CD4-positive, CD25-positive, alpha-beta regulatory T cell (primary cell): ENCODE data around the gene FGGY. TPM values are rescaled to one million over a fixed set of nuclear protein-coding genes. Genes with fewer than 3 reads are reported as not detected.

Experiments used
- ATAC-seq, 2 donors: fragments of 150-1000 bp; cut with Tn5 transposase; one replicate each; pipeline ENCODE4 v1.10.0; 2021; ENCODE audit warnings: low read depth in 2 of 2, moderate number of reproducible peaks in 2 of 2, moderate library complexity in 1 of 2
- DNase-seq, 3 donors: peaks; one replicate each; pipeline versions ENCODE4 v3.0.0 to v3.0.0-alpha.2; 2012 to 2022; ENCODE audit warnings: mixed read lengths in 1 of 3
- H3K27ac ChIP-seq: one replicate; pipeline ENCODE4 v1.7.0; 2013; ENCODE audit warnings: mild to moderate bottlenecking, low read length; ENCODE audit not compliant: insufficient read depth, poor library complexity, severe bottlenecking
- H3K27me3 ChIP-seq: one replicate; pipeline ENCODE4 v1.7.0; 2013; ENCODE audit warnings: low read length; ENCODE audit not compliant: control insufficient read depth, insufficient read depth
- H3K36me3 ChIP-seq: one replicate; pipeline ENCODE4 v1.7.0; 2013; ENCODE audit warnings: mild to moderate bottlenecking, low read length, moderate library complexity; ENCODE audit not compliant: control insufficient read depth, insufficient read depth
- H3K4me1 ChIP-seq: 2 replicates; pipeline ENCODE4 v1.7.0; 2013; ENCODE audit warnings: mild to moderate bottlenecking, low read length; ENCODE audit not compliant: insufficient read depth, control insufficient read depth, poor library complexity, severe bottlenecking
- H3K4me3 ChIP-seq: one replicate; pipeline ENCODE4 v1.7.0; 2013; ENCODE audit warnings: low read depth, mild to moderate bottlenecking, low read length, moderate library complexity
- H3K9me3 ChIP-seq, 2 experiments: 1 replicate in 1 of 2; 2 replicates in 1 of 2; pipeline ENCODE4 v1.7.0; 2013; ENCODE audit warnings: low read length in 2 of 2, mild to moderate bottlenecking in 1 of 2, moderate library complexity in 1 of 2; ENCODE audit not compliant: control insufficient read depth in 2 of 2
- H3K27ac Mint-ChIP-seq, 3 donors: one replicate each; pipeline ENCODE4 v1.8.0; 2020 to 2022; ENCODE audit warnings: mild to moderate bottlenecking in 3 of 3, mixed read lengths in 3 of 3, moderate library complexity in 2 of 3
- H3K27me3 Mint-ChIP-seq: one replicate; pipeline ENCODE4 v1.8.0; 2022; ENCODE audit warnings: mild to moderate bottlenecking, mixed read lengths
- H3K36me3 Mint-ChIP-seq: one replicate; pipeline ENCODE4 v1.8.0; 2020; ENCODE audit warnings: mixed read lengths
- H3K4me1 Mint-ChIP-seq, 4 donors: one replicate each; pipeline ENCODE4 v1.8.0; 2020 to 2022; ENCODE audit warnings: mixed read lengths in 4 of 4, mild to moderate bottlenecking in 1 of 4
- H3K4me3 Mint-ChIP-seq, 4 donors: one replicate each; pipeline ENCODE4 v1.8.0; 2020 to 2022; ENCODE audit warnings: mild to moderate bottlenecking in 4 of 4, mixed read lengths in 4 of 4, moderate library complexity in 3 of 4
- H3K9me3 Mint-ChIP-seq, 7 donors: one replicate each; pipeline ENCODE4 v1.8.0; 2020 to 2022; ENCODE audit warnings: mixed read lengths in 7 of 7, mild to moderate bottlenecking in 3 of 7, moderate library complexity in 2 of 7
- polyA plus RNA-seq, 4 donors: library from polyadenylated mRNA; unstranded; fragments of 300-500 nt; fragmentation: Illumina TruSeq; gene quantifications; one replicate each; pipeline ENCODE4 v1.2.3, GENCODE V29; 2021
- total RNA-seq: library from RNA; stranded (reverse); gene quantifications from one replicate; pipeline ENCODE4 v1.2.3, GENCODE V29; 2022

FGGY gene
- total and polyA plus RNA-seq, 5 donors from 2014 or later, result 1.9 to 7.7 (median 4.5) TPM

GRCh38 chr1:59675936-59676335 lies 379.0 kb downstream of the FGGY start:
- H3K27me3 ChIP-seq, result no peaks in the 10 kb centered on the region
- H3K9me3 ChIP-seq, result no peaks in the 10 kb centered on the region
- H3K4me1 ChIP-seq, result no peaks in the 10 kb centered on the region
- H3K36me3 ChIP-seq, result no peaks in the 10 kb centered on the region
- H3K4me3 Mint-ChIP-seq, result no peak overlapping the region
- peaks cover 0 to 2% (median 0%) of the 10 kb centered on the region in 4 donors for H3K4me1 Mint-ChIP-seq
- H3K36me3 Mint-ChIP-seq, result no peaks in the 10 kb centered on the region
- no peak for DNase-seq
- no peak overlapping the region for H3K27ac Mint-ChIP-seq
- no peaks in the 10 kb centered on the region for H3K27me3 Mint-ChIP-seq
- no peak for ATAC-seq
- no peak overlapping the region for H3K4me3 ChIP-seq
- H3K27ac ChIP-seq, result no peak overlapping the region
- peaks cover 0 to 2% (median 0%) of the 10 kb centered on the region in 7 donors for H3K9me3 Mint-ChIP-seq

GRCh38 chr1:59678040-59678439 lies 381.1 kb downstream of the FGGY start:
- Histone ChIP-seq H3K27me3 (no peaks in the 10 kb centered on the region), H3K36me3 (no peaks in the 10 kb centered on the region), H3K27ac (no peak overlapping the region), H3K4me1 (no peaks in the 10 kb centered on the region), H3K4me3 (no peak overlapping the region), H3K9me3 (no peaks in the 10 kb centered on the region)
- Mint-ChIP-seq H3K4me3 (no peak overlapping the region), H3K9me3 (peaks cover 0 to 2% (median 0%) of the 10 kb centered on the region in 7 donors), H3K4me1 (no peaks in the 10 kb centered on the region), H3K27ac (no peak overlapping the region), H3K36me3 (no peaks in the 10 kb centered on the region), H3K27me3 (no peaks in the 10 kb centered on the region)
- DNase-seq (no peak), ATAC-seq (no peak)

- no peaks in the 10 kb centered on the region for H3K4me1 Mint-ChIP-seq
- Histone ChIP-seq H3K9me3 (no peaks in the 10 kb centered on the region), H3K4me1 (no peaks in the 10 kb centered on the region), H3K36me3 (no peaks in the 10 kb centered on the region), H3K27me3 (no peaks in the 10 kb centered on the region), H3K27ac (no peak overlapping the region), H3K4me3 (no peak overlapping the region)
- H3K4me3 Mint-ChIP-seq, result no peak overlapping the region
- ATAC-seq (no peak), DNase-seq (no peak)
- no peaks in the 10 kb centered on the region for H3K9me3 Mint-ChIP-seq
- no peaks in the 10 kb centered on the region for H3K36me3 Mint-ChIP-seq
- H3K27me3 Mint-ChIP-seq, result no peaks in the 10 kb centered on the region
- no peak overlapping the region for H3K27ac Mint-ChIP-seq
Observed at GRCh38 chr1:59678493-59679228, 381.8 kb downstream of the FGGY start.

GRCh38 chr1:59680044-59680443 lies 383.1 kb downstream of the FGGY start:
- no peak overlapping the region for H3K27ac ChIP-seq
- no peak overlapping the region for H3K4me3 Mint-ChIP-seq
- no peaks in the 10 kb centered on the region for H3K9me3 ChIP-seq
- no peaks in the 10 kb centered on the region for H3K4me1 Mint-ChIP-seq
- ATAC-seq (no peak), DNase-seq (no peak)
- no peak overlapping the region for H3K4me3 ChIP-seq
- no peaks in the 10 kb centered on the region for H3K27me3 ChIP-seq
- H3K36me3 Mint-ChIP-seq, result no peaks in the 10 kb centered on the region
- no peak overlapping the region for H3K27ac Mint-ChIP-seq
- H3K27me3 Mint-ChIP-seq, result no peaks in the 10 kb centered on the region
- H3K36me3 ChIP-seq, result no peaks in the 10 kb centered on the region
- no peaks in the 10 kb centered on the region for H3K4me1 ChIP-seq
- no peaks in the 10 kb centered on the region for H3K9me3 Mint-ChIP-seq

GRCh38 chr1:59682396-59683080 lies 385.6 kb downstream of the FGGY start:
- no peak overlapping the region for H3K4me3 ChIP-seq
- Mint-ChIP-seq H3K36me3 (no peaks in the 10 kb centered on the region), H3K27ac (no peak overlapping the region)

GRCh38 chr1:59683197-59683596 lies 386.3 kb downstream of the FGGY start:
- Histone ChIP-seq H3K9me3 (no peaks in the 10 kb centered on the region), H3K27me3 (no peaks in the 10 kb centered on the region), H3K27ac (no peak overlapping the region), H3K36me3 (no peaks in the 10 kb centered on the region), H3K4me1 (no peaks in the 10 kb centered on the region), H3K4me3 (no peak overlapping the region)
- Mint-ChIP-seq H3K4me1 (no peaks in the 10 kb centered on the region), H3K36me3 (no peaks in the 10 kb centered on the region), H3K27ac (no peak overlapping the region), H3K9me3 (no peaks in the 10 kb centered on the region), H3K27me3 (no peaks in the 10 kb centered on the region), H3K4me3 (no peak overlapping the region)
- no peak for DNase-seq
- ATAC-seq, result no peak

More at GRCh38 chr1:59682396-59683080, 385.6 kb downstream of the FGGY start:
- Histone ChIP-seq H3K4me1 (no peaks in the 10 kb centered on the region), H3K27me3 (no peaks in the 10 kb centered on the region), H3K36me3 (no peaks in the 10 kb centered on the region), H3K27ac (no peak overlapping the region), H3K9me3 (no peaks in the 10 kb centered on the region)
- Mint-ChIP-seq H3K9me3 (no peaks in the 10 kb centered on the region), H3K4me1 (no peaks in the 10 kb centered on the region), H3K4me3 (no peak overlapping the region), H3K27me3 (no peaks in the 10 kb centered on the region)
- DNase-seq, result no peak
- no peak for ATAC-seq

- no peak overlapping the region for H3K4me3 ChIP-seq
- Mint-ChIP-seq H3K4me1 (no peaks in the 10 kb centered on the region), H3K27me3 (no peaks in the 10 kb centered on the region), H3K9me3 (no peaks in the 10 kb centered on the region), H3K36me3 (no peaks in the 10 kb centered on the region), H3K4me3 (no peak overlapping the region), H3K27ac (no peak overlapping the region)
- DNase-seq (no peak), ATAC-seq (no peak)
- H3K27ac ChIP-seq, result no peak overlapping the region
- H3K27me3 ChIP-seq, result no peaks in the 10 kb centered on the region
- no peaks in the 10 kb centered on the region for H3K36me3 ChIP-seq
- no peaks in the 10 kb centered on the region for H3K4me1 ChIP-seq
- H3K9me3 ChIP-seq, result no peaks in the 10 kb centered on the region
Observed at GRCh38 chr1:59684698-59685097, 387.8 kb downstream of the FGGY start.

GRCh38 chr1:59685101-59685500 lies 388.2 kb downstream of the FGGY start:
- no peak for DNase-seq
- H3K27ac ChIP-seq, result no peak overlapping the region
- no peaks in the 10 kb centered on the region for H3K4me1 ChIP-seq
- Mint-ChIP-seq H3K4me1 (no peaks in the 10 kb centered on the region), H3K27ac (no peak overlapping the region), H3K27me3 (no peaks in the 10 kb centered on the region), H3K9me3 (no peaks in the 10 kb centered on the region), H3K4me3 (no peak overlapping the region), H3K36me3 (no peaks in the 10 kb centered on the region)
- no peak for ATAC-seq
- no peaks in the 10 kb centered on the region for H3K36me3 ChIP-seq
- H3K9me3 ChIP-seq, result no peaks in the 10 kb centered on the region
- H3K4me3 ChIP-seq, result no peak overlapping the region
- H3K27me3 ChIP-seq, result no peaks in the 10 kb centered on the region
